Naive B cell (primary cell): ENCODE data around the gene CADM2. TPM values are rescaled to one million over a fixed set of nuclear protein-coding genes. Genes with fewer than 3 reads are reported as not detected.
"Not testable (repeated sequence)": the region's sequence is repeated elsewhere in the genome, so short reads cannot be mapped to it uniquely, and the experiment has no call there.

Experiments
- ATAC-seq, 2 donors: fragments of 150-1000 bp; cut with Tn5 transposase; 2 replicates each; pipeline ENCODE4 v1.10.0; 2021; ENCODE audit warnings: low read depth in 2 of 2, mild to moderate bottlenecking in 2 of 2, moderate library complexity in 2 of 2
- DNase-seq: peaks from one replicate; pipeline ENCODE4 v3.0.0; 2022
- H3K27ac Mint-ChIP-seq, 6 donors: one replicate each; pipeline ENCODE4 v1.8.0; 2020 to 2022; ENCODE audit warnings: mild to moderate bottlenecking in 6 of 6, mixed read lengths in 6 of 6, moderate library complexity in 5 of 6, inconsistent platforms in 2 of 6
- H3K27me3 Mint-ChIP-seq, 3 donors: one replicate each; pipeline ENCODE4 v1.8.0; 2021 to 2022; ENCODE audit warnings: mixed read lengths in 3 of 3, mild to moderate bottlenecking in 1 of 3
- H3K36me3 Mint-ChIP-seq, 2 donors: one replicate each; pipeline ENCODE4 v1.8.0; 2020 to 2022; ENCODE audit warnings: mixed read lengths in 2 of 2, inconsistent platforms in 1 of 2, mild to moderate bottlenecking in 1 of 2
- H3K4me1 Mint-ChIP-seq, 3 donors: one replicate each; pipeline ENCODE4 v1.8.0; 2020 to 2022; ENCODE audit warnings: mixed read lengths in 3 of 3, inconsistent platforms in 1 of 3, mild to moderate bottlenecking in 1 of 3, moderate library complexity in 1 of 3
- H3K4me3 Mint-ChIP-seq, 8 donors: one replicate each; pipeline ENCODE4 v1.8.0; 2020 to 2022; ENCODE audit warnings: mild to moderate bottlenecking in 8 of 8, mixed read lengths in 8 of 8, moderate library complexity in 8 of 8, inconsistent platforms in 2 of 8
- H3K9me3 Mint-ChIP-seq, 7 donors: one replicate each; pipeline ENCODE4 v1.8.0; 2020 to 2022; ENCODE audit warnings: mixed read lengths in 7 of 7, mild to moderate bottlenecking in 5 of 7, inconsistent platforms in 2 of 7, moderate library complexity in 1 of 7
- polyA plus RNA-seq, 6 donors: library from polyadenylated mRNA; unstranded; fragments of 300-500 nt; fragmentation: Illumina TruSeq; gene quantifications; one replicate each; pipeline ENCODE4 v1.2.3, GENCODE V29; 2021; ENCODE audit warnings: low read depth in 6 of 6

CADM2 gene
- polyA plus RNA-seq, 6 donors from 2014 or later: 0.26 to 0.59 TPM; not detected in 4

- H3K27me3 Mint-ChIP-seq: no peaks in the 10 kb centered on the region
- DNase-seq (no peak), ATAC-seq (no peak)
- no peak overlapping the region for H3K27ac Mint-ChIP-seq
- no peaks in the 10 kb centered on the region for H3K36me3 Mint-ChIP-seq
- H3K9me3 Mint-ChIP-seq: peaks cover 0 to 4% (median 0%) of the 10 kb centered on the region in 7 donors
- no peak overlapping the region for H3K4me3 Mint-ChIP-seq
- H3K4me1 Mint-ChIP-seq: no peaks in the 10 kb centered on the region
These were observed 672.3 kb downstream of the CADM2 start for GRCh38 chr3:85631070-85631469.

GRCh38 chr3:85632921-85633320 lies 674.1 kb downstream of the CADM2 start:
- Mint-ChIP-seq H3K4me3 (no peak overlapping the region), H3K27me3 (no peaks in the 10 kb centered on the region), H3K9me3 (peaks cover 0 to 4% (median 0%) of the 10 kb centered on the region in 7 donors), H3K36me3 (no peaks in the 10 kb centered on the region), H3K4me1 (no peaks in the 10 kb centered on the region), H3K27ac (no peak overlapping the region)
- DNase-seq (no peak), ATAC-seq (no peak)

- no peak for ATAC-seq
- H3K36me3 Mint-ChIP-seq: no peaks in the 10 kb centered on the region
These were observed 693.6 kb downstream of the CADM2 start for GRCh38 chr3:85652360-85652759.

GRCh38 chr3:85660451-85660850 lies 701.7 kb downstream of the CADM2 start:
- no peak for DNase-seq
- H3K36me3 Mint-ChIP-seq: no peaks in the 10 kb centered on the region
- no peaks in the 10 kb centered on the region for H3K27me3 Mint-ChIP-seq
- H3K9me3 Mint-ChIP-seq: peaks cover 0 to 5% (median 0%) of the 10 kb centered on the region in 7 donors
- no peaks in the 10 kb centered on the region for H3K4me1 Mint-ChIP-seq
- ATAC-seq: no peak
- H3K4me3 Mint-ChIP-seq: no peak overlapping the region
- H3K27ac Mint-ChIP-seq: no peak overlapping the region

More at GRCh38 chr3:85652360-85652759, 693.6 kb downstream of the CADM2 start:
- Mint-ChIP-seq H3K4me1 (no peaks in the 10 kb centered on the region), H3K27me3 (no peaks in the 10 kb centered on the region), H3K9me3 (peaks cover 0 to 16% (median 0%) of the 10 kb centered on the region in 7 donors), H3K27ac (no peak overlapping the region), H3K4me3 (no peak overlapping the region)
- no peak for DNase-seq

GRCh38 chr3:85662462-85662861 lies 703.7 kb downstream of the CADM2 start:
- Mint-ChIP-seq H3K4me1 (no peaks in the 10 kb centered on the region), H3K27me3 (no peaks in the 10 kb centered on the region), H3K36me3 (no peaks in the 10 kb centered on the region), H3K27ac (no peak overlapping the region), H3K9me3 (peaks cover 0 to 5% (median 0%) of the 10 kb centered on the region in 7 donors), H3K4me3 (no peak overlapping the region)
- DNase-seq: no peak
- ATAC-seq: no peak

- Mint-ChIP-seq H3K4me1 (no peaks in the 10 kb centered on the region), H3K36me3 (no peaks in the 10 kb centered on the region), H3K27me3 (no peaks in the 10 kb centered on the region), H3K4me3 (no peak overlapping the region), H3K9me3 (peaks cover 0 to 4% (median 0%) of the 10 kb centered on the region in 7 donors), H3K27ac (no peak overlapping the region)
- DNase-seq (no peak), ATAC-seq (no peak)
These were observed 709.0 kb downstream of the CADM2 start for GRCh38 chr3:85667744-85668143.

GRCh38 chr3:85670634-85671205 lies 711.9 kb downstream of the CADM2 start:
- Mint-ChIP-seq H3K4me1 (no peaks in the 10 kb centered on the region), H3K27ac (peak overlapping the region in 1 of 6 donors; percentile 8), H3K4me3 (no peak overlapping the region), H3K27me3 (no peaks in the 10 kb centered on the region), H3K9me3 (peaks cover 0 to 4% (median 0%) of the 10 kb centered on the region in 7 donors), H3K36me3 (no peaks in the 10 kb centered on the region)
- DNase-seq (no peak), ATAC-seq (no peak)

GRCh38 chr3:85672761-85673160 lies 714.0 kb downstream of the CADM2 start:
- no peaks in the 10 kb centered on the region for H3K27me3 Mint-ChIP-seq
- ATAC-seq (no peak), DNase-seq (no peak)
- peaks cover 0 to 4% (median 0%) of the 10 kb centered on the region in 7 donors for H3K9me3 Mint-ChIP-seq
- no peaks in the 10 kb centered on the region for H3K36me3 Mint-ChIP-seq
- no peak overlapping the region for H3K4me3 Mint-ChIP-seq
- H3K4me1 Mint-ChIP-seq: no peaks in the 10 kb centered on the region
- H3K27ac Mint-ChIP-seq: no peak overlapping the region

- no peaks in the 10 kb centered on the region for H3K27me3 Mint-ChIP-seq
- no peaks in the 10 kb centered on the region for H3K36me3 Mint-ChIP-seq
- no peak overlapping the region for H3K27ac Mint-ChIP-seq
- no peaks in the 10 kb centered on the region for H3K9me3 Mint-ChIP-seq
- DNase-seq (no peak), ATAC-seq (no peak)
- no peaks in the 10 kb centered on the region for H3K4me1 Mint-ChIP-seq
- no peak overlapping the region for H3K4me3 Mint-ChIP-seq
These were observed 719.9 kb downstream of the CADM2 start for GRCh38 chr3:85678713-85679112.

GRCh38 chr3:85681906-85682305 lies 723.1 kb downstream of the CADM2 start:
- no peak overlapping the region for H3K27ac Mint-ChIP-seq
- H3K4me1 Mint-ChIP-seq: no peaks in the 10 kb centered on the region
- DNase-seq (no peak), ATAC-seq (no peak)
- H3K36me3 Mint-ChIP-seq: no peaks in the 10 kb centered on the region
- H3K27me3 Mint-ChIP-seq: no peaks in the 10 kb centered on the region
- H3K9me3 Mint-ChIP-seq: no peaks in the 10 kb centered on the region
- no peak overlapping the region for H3K4me3 Mint-ChIP-seq

- no peak overlapping the region for H3K27ac Mint-ChIP-seq
- DNase-seq (no peak), ATAC-seq (no peak)
- peaks cover 0 to 7% (median 4%) of the 10 kb centered on the region in 7 donors for H3K9me3 Mint-ChIP-seq
- no peak overlapping the region for H3K4me3 Mint-ChIP-seq
- no peaks in the 10 kb centered on the region for H3K36me3 Mint-ChIP-seq
- H3K4me1 Mint-ChIP-seq: no peaks in the 10 kb centered on the region
- H3K27me3 Mint-ChIP-seq: no peaks in the 10 kb centered on the region
These were observed 732.4 kb downstream of the CADM2 start for GRCh38 chr3:85691196-85691595.

GRCh38 chr3:85697156-85697555 lies 738.4 kb downstream of the CADM2 start:
- ATAC-seq: no peak
- Mint-ChIP-seq H3K4me1 (no peaks in the 10 kb centered on the region), H3K9me3 (peaks cover 1 to 19% (median 4%) of the 10 kb centered on the region in 7 donors), H3K4me3 (no peak overlapping the region), H3K27me3 (no peaks in the 10 kb centered on the region), H3K27ac (no peak overlapping the region), H3K36me3 (no peaks in the 10 kb centered on the region)
- DNase-seq: no peak

GRCh38 chr3:85706130-85706529 lies 747.3 kb downstream of the CADM2 start:
- DNase-seq (no peak), ATAC-seq (no peak)
- H3K4me1 Mint-ChIP-seq: no peaks in the 10 kb centered on the region
- H3K27ac Mint-ChIP-seq: no peak overlapping the region
- H3K27me3 Mint-ChIP-seq: no peaks in the 10 kb centered on the region
- H3K9me3 Mint-ChIP-seq: peaks cover 0 to 8% (median 0%) of the 10 kb centered on the region in 7 donors
- no peaks in the 10 kb centered on the region for H3K36me3 Mint-ChIP-seq
- no peak overlapping the region for H3K4me3 Mint-ChIP-seq

GRCh38 chr3:85708325-85708724 lies 749.5 kb downstream of the CADM2 start:
- not testable (repeated sequence) for H3K36me3 Mint-ChIP-seq, ATAC-seq, H3K4me1 Mint-ChIP-seq, H3K27ac Mint-ChIP-seq, H3K9me3 Mint-ChIP-seq, H3K4me3 Mint-ChIP-seq, H3K27me3 Mint-ChIP-seq, DNase-seq
